Measurements from ENCODE around the gene FOXN3. TPM values are rescaled to one million over a fixed set of nuclear protein-coding genes. Genes with fewer than 3 reads are reported as not detected.

Gene FOXN3
- total and polyA plus RNA-seq, 10 of the 15 experiments (the other 5 are each of a cell fraction or from before 2014, with no cell fraction given): 4.5 to 68.9 (median 29.7) TPM

DNA sequence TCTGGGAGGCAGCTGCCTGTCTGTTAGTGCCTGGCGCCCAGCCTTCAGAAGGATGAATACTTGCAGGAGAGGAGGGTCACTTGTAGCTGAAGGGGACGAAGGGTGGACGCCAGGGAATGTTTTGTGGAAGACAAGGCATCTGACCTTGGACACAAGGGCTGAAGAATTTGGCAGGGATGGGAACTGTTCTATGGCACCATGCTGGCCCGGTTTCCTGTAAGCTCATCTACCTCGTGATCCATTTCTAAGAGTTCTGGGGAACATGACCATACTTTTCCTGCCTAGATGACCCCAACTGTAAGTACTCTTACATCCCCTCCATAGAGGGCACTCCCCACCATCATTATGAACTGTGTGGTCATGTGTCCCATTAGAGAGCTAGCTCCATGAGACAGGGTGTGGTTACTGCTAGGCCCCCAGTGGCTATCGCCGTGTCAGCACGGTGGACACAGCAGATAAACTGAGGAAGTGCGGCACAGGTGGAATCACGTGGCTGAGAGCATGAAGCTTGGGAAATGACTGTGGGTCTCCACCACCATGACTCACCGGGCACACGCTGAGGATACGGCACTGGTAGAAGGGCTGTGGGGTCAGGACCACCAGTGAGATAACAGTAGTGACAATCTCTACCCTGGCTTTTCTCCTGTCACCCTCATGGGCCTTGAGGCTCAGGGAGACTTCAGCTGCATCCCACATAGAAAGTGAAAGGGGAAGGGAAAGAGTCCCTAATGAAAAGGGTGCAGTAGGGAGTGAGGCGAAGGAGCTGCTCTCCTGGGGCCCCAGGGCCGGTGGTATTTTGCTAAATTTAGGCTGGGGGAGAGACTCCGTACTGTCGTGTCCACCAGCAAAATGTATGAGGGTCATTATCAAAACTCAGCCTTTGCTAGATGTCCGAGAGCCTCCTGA is 252.6 kb downstream of the FOXN3 start (continued):
- TF ChIP-seq, protein P1, sequence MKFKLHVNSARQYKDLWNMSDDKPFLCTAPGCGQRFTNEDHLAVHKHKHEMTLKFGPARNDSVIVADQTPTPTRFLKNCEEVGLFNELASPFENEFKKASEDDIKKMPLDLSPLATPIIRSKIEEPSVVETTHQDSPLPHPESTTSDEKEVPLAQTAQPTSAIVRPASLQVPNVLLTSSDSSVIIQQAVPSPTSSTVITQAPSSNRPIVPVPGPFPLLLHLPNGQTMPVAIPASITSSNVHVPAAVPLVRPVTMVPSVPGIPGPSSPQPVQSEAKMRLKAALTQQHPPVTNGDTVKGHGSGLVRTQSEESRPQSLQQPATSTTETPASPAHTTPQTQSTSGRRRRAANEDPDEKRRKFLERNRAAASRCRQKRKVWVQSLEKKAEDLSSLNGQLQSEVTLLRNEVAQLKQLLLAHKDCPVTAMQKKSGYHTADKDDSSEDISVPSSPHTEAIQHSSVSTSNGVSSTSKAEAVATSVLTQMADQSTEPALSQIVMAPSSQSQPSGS (IDR thresholded peaks at IDR 0.05; ENCODE audit: low read length): no peak
- 0 out of 3 replicates have a peak, but pooled peaks have one; percentile 2 for TF ChIP-seq POU2F2 (IDR thresholded peaks at IDR 0.05; ENCODE audit: borderline replicate concordance, low read depth, low read length)
- TF ChIP-seq, protein P2, sequence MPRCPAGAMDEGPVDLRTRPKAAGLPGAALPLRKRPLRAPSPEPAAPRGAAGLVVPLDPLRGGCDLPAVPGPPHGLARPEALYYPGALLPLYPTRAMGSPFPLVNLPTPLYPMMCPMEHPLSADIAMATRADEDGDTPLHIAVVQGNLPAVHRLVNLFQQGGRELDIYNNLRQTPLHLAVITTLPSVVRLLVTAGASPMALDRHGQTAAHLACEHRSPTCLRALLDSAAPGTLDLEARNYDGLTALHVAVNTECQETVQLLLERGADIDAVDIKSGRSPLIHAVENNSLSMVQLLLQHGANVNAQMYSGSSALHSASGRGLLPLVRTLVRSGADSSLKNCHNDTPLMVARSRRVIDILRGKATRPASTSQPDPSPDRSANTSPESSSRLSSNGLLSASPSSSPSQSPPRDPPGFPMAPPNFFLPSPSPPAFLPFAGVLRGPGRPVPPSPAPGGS (IDR thresholded peaks at IDR 0.05; ENCODE audit: borderline replicate concordance, insufficient read depth, low read depth, low read length, poor library complexity, severe bottlenecking): no peak
- TF ChIP-seq CBX5 (IDR thresholded peaks at IDR 0.05; ENCODE audit: low read depth): no peak
- TF ChIP-seq, protein P3, sequence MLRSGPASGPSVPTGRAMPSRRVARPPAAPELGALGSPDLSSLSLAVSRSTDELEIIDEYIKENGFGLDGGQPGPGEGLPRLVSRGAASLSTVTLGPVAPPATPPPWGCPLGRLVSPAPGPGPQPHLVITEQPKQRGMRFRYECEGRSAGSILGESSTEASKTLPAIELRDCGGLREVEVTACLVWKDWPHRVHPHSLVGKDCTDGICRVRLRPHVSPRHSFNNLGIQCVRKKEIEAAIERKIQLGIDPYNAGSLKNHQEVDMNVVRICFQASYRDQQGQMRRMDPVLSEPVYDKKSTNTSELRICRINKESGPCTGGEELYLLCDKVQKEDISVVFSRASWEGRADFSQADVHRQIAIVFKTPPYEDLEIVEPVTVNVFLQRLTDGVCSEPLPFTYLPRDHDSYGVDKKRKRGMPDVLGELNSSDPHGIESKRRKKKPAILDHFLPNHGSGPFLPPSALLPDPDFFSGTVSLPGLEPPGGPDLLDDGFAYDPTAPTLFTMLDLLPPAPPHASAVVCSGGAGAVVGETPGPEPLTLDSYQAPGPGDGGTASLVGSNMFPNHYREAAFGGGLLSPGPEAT (IDR thresholded peaks at IDR 0.05; ENCODE audit: low read depth): no peak
- TF ChIP-seq NR2F1 (conservative IDR thresholded peaks at IDR 0.05): no peak
- TF ChIP-seq, protein P4, sequence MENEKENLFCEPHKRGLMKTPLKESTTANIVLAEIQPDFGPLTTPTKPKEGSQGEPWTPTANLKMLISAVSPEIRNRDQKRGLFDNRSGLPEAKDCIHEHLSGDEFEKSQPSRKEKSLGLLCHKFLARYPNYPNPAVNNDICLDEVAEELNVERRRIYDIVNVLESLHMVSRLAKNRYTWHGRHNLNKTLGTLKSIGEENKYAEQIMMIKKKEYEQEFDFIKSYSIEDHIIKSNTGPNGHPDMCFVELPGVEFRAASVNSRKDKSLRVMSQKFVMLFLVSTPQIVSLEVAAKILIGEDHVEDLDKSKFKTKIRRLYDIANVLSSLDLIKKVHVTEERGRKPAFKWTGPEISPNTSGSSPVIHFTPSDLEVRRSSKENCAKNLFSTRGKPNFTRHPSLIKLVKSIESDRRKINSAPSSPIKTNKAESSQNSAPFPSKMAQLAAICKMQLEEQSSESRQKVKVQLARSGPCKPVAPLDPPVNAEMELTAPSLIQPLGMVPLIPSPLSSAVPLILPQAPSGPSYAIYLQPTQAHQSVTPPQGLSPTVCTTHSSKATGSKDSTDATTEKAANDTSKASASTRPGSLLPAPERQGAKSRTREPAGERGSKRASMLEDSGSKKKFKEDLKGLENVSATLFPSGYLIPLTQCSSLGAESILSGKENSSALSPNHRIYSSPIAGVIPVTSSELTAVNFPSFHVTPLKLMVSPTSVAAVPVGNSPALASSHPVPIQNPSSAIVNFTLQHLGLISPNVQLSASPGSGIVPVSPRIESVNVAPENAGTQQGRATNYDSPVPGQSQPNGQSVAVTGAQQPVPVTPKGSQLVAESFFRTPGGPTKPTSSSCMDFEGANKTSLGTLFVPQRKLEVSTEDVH (IDR thresholded peaks at IDR 0.05; ENCODE audit: low read depth, partially characterized antibody): no peak
- no peak for TF ChIP-seq SP1 (IDR thresholded peaks at IDR 0.05; ENCODE audit: low read depth, low read length)
- 0 out of 2 replicates have a peak, but pooled peaks have one; percentile 18 for TF ChIP-seq GATAD2B (conservative IDR thresholded peaks at IDR 0.05; ENCODE audit: low read depth)
- TF ChIP-seq SRF (IDR thresholded peaks at IDR 0.05; ENCODE audit: low read depth in 2 of 2, low read length in 2 of 2): no peak
- no peak for TF ChIP-seq ZNF384 (IDR thresholded peaks at IDR 0.05; ENCODE audit: borderline replicate concordance, low read depth, low read length)
- no peak for TF ChIP-seq ZNF24 (IDR thresholded peaks at IDR 0.05)
- 0 out of 2 replicates have a peak, but pooled peaks have one; percentile 21 for TF ChIP-seq SPI1 (IDR thresholded peaks at IDR 0.05; ENCODE audit: borderline replicate concordance, insufficient read depth, low read depth, low read length)
- TF ChIP-seq, protein P5, sequence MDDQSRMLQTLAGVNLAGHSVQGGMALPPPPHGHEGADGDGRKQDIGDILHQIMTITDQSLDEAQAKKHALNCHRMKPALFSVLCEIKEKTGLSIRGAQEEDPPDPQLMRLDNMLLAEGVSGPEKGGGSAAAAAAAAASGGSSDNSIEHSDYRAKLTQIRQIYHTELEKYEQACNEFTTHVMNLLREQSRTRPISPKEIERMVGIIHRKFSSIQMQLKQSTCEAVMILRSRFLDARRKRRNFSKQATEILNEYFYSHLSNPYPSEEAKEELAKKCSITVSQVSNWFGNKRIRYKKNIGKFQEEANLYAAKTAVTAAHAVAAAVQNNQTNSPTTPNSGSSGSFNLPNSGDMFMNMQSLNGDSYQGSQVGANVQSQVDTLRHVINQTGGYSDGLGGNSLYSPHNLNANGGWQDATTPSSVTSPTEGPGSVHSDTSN (IDR thresholded peaks at IDR 0.05; ENCODE audit: insufficient replicate concordance, low read depth, low read length): no peak
- TF ChIP-seq BHLHE40 (IDR thresholded peaks at IDR 0.05; ENCODE audit: borderline replicate concordance in 1 of 2, low read depth in 2 of 2, low read length in 1 of 2): peak in 1 of 2 experiments; percentile 19; a peak in 1 of 4 replicates
- TF ChIP-seq, protein P6, sequence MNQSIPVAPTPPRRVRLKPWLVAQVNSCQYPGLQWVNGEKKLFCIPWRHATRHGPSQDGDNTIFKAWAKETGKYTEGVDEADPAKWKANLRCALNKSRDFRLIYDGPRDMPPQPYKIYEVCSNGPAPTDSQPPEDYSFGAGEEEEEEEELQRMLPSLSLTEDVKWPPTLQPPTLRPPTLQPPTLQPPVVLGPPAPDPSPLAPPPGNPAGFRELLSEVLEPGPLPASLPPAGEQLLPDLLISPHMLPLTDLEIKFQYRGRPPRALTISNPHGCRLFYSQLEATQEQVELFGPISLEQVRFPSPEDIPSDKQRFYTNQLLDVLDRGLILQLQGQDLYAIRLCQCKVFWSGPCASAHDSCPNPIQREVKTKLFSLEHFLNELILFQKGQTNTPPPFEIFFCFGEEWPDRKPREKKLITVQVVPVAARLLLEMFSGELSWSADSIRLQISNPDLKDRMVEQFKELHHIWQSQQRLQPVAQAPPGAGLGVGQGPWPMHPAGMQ (IDR thresholded peaks at IDR 0.05; ENCODE audit: borderline replicate concordance): no peak
- no peak for TF ChIP-seq RAD51 (IDR thresholded peaks at IDR 0.05)
- TF ChIP-seq HDGF (IDR thresholded peaks at IDR 0.05): no peak
